Measurements from ENCODE around the gene POLD1.
"Not testable (repeated sequence)": the region's sequence is repeated elsewhere in the genome, so short reads cannot be mapped to it uniquely, and the experiment has no call there.

Gene POLD1

DNA sequence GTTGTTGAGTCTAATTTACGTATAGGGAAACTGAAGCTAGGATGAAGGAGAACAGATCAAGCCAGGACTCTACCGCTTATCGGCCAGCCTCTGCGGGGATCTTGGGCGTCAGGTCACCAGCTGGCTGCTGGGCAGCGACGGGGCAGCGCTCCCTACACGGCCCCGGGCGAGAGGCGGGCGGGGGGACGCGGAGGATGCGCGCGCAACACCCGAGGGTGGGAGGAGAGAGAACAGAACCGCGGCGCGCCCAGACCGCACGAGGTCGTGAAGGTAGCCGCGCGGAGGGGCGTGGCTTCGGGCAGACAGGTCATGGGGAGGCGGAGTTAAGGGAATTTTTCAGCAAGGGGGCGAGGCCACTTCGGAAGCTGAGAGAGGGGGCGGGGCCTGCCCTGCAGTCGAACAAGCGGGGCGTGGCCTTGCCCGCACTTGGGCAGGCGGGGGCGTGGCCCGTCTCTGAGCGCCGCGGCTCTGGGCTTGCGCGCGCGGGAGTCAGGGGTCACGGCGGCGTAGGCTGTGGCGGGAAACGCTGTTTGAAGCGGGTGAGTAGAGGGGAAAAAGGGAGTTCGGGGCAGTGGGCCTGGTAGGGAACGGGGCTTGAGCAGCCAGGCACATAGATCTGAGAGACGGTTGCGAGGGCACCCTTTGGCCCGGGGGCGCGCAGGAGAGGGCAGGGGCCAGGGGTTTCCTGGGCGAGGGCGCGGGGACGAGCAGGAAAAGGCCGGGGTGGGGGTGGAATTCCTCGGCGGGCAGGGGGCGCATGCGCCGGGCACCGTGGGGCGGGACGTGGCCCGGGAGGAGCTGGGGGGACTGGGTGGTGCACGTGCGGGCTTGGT, at the start of gene POLD1:
TSS of gene POLD1 (plus strand) at position 496 of the 833 bp plus-strand sequence. CDS start 14,505 bp downstream, outside the sequence.
- DNase-seq, result peak; percentile 99

- no peak for DNase-seq
These were observed 49.3 kb upstream of the POLD1 start for GRCh38 chr19:50334741-50335421.

- DNase-seq, result not testable (repeated sequence)
These were observed 47.1 kb upstream of the POLD1 start for GRCh38 chr19:50337031-50337430.

DNA sequence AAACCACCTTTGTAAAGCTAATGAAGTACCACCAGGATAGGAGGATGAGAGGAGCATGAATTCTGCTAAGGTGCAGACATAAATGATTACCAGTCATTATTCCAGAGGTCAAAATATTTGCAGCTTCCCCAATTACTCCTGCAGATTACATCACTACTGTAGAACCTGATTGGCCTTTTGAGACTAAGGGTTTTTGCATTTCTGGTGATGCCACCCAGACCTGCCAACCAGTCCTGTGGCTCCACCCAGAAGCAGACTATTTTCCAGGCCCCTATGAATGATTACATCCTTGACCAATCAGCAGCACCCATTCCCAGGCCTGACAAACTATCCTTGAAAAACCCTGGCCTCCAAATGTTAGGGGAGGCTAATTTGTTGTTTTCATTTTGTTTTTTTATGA, 43.8 kb upstream of the POLD1 start:
- DNase-seq, result no peak

DNA sequence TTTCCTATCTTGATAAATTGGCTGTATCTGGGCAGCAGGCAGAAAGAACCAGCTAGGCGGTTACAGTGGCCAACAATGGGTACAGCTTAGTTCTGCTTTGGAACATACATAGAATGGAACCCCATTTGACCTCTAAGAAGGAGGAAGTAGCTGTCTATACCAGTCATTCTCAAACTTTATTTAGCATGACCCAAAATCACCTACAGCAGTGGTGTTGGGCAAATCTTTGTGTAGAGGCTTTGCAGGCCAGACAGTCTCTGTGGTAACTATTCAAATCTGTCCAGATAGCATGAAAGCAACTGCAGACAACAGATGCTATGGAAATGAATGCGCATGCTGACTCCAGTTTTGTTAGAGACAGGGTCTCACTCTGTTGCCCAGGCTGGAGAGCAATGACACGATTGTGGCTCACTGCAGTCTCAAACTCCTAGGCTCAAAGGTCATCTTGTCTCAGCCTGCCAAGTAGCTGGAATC, 43.0 kb upstream of the POLD1 start:
- DNase-seq, result no peak

GRCh38 chr19:50344661-50345318, 39.4 kb upstream of the POLD1 start:
- DNase-seq, result no peak

- DNase-seq, result peak; percentile 61
These were observed 37.0 kb upstream of the POLD1 start for GRCh38 chr19:50347089-50347581.

DNA sequence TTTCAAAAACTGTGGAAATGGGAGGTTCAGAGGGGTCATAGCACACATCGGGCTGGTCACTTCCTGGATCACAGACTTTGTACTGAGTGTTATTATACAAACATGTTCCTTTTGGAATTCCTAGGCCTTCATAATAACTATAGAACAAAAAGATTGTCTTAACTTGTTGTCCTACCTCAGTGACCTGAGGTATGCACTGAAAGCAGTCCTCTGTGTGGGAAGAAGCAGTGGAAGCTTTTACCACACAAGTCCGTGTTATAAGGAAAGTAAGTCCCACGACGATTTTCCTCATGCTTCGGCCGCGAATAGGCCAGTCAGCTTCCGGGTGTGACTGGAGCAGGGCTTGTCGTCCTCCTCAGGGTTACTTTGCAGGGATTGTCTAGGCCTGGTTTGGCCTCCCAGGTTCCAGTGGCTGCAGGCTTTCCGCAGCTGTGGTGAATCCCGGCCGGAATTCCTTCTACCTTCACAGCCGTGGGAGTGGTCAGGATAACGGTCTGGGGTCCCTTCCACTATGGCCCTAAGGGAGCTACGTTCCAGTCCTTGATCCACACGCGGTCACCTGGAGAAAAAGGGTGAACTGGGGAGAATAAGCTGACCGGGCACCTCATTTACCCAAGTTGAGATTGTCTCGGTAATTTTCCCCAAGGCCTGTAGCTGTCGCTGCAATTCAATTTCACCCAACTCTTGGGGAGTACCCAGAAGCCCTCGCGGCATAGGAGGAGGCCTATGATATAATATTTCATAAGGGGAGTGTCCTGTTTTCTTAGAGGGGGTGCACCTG, 34.7 kb upstream of the POLD1 start:
- no peak for DNase-seq

DNA sequence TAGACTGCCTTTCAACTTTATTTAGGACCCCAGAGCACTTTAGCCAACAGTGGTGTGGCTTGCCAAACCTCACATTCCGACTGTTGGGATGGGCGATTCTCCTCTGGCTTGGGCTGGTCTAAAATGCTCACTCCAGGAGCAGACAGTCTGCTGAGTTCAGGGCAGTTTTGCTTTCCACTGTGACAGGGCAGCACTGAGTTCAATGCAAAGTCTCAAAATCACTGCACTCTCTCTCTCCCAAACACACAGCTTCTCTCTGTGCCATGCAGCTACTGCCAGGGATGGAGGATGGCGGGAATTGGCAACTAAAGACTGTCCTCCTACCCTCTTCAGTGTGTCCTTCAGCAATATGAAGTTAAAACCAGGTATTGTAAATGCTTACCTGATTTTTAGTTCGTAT, 31.9 kb upstream of the POLD1 start:
- DNase-seq, result no peak

DNA sequence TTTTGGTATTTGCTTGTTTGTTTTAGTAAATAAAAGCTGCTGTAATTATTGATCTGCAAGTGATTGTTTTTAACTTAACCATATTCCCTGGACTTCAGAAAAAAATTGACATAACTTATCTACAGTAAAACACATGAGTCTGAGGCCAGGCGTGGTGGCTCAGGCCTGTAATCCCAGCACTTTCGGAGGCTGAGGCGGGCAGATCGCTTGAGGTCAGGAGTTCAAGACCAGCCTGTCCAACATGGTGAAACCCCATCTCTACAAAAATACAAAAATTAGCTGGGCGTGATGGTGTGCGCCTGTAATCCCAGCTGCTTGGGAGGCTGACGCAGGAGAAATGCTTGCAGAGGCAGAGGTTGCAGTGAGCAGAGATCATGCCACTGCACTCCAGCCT, 30.7 kb upstream of the POLD1 start:
- not testable (repeated sequence) for DNase-seq

DNA sequence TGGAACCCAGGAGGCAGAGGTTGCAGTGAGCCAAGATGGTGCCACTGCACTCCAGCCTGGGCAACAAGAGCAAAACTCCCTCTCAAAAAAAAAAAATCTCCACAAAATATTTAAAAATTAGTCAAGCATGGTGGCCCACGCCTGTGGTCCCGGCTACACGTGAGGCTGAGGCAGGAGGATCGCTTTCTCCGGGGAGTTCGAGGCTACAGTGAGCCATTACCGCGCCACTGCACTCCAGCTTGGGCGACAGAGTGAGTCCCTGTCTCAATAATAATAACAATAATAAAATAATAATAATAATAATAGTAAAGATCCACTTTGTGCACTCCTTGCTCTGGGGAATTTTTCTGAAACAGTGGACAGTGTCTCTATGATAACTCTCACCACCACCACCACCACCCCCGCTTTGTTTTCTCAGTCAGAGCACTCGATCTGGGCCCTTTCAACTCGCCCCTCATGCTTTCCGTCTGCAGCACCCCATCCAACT, 27.4 kb upstream of the POLD1 start:
- no peak for DNase-seq

DNA sequence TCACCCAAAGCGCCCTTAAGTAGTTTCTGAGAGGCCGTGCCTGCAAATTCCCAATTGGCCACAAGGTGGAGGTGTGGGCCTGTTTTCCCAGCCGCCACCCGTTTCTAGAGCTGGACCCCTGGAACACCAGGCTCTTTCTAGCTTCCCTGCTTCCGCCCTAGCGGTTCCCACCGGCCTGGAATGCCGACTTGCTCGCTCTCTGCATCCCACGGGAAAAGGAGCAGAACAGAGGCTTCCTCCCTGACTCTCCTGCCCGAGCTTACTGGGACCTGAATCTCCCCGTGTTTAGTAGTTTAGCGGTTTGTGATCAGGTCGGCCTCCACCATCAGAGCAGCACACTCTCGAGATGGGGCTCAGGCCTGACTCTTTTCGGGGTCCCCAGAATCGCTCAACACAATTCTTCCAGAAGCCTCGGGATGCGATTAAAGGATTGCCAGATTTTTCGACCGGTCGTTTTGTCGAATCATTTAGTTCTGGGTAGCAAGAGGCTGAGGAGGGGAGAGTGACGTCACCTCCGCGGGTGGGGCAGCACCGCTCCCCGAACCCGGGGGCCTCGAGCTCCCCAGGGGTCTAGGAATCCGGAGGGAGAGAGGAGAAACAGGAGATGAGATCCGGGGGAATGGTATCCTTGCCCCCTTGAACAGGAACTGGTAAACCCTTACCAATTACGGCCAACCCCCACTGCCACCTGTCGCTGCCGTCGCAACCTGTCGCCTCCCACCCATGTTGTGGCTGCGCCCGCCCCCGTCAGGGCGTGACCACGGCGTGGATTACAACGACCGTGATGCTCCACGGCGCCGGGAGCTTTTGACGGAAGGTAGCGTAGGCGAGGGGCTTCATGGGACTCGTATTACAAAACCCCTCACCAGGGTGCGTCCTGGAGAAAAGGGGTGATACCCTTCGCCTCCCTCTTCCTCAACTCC, 26.7 kb upstream of the POLD1 start:
- peak; percentile 92 for DNase-seq

GRCh38 chr19:50358483-50359327, 25.4 kb upstream of the POLD1 start:
- peak; percentile 84 for DNase-seq

- DNase-seq, result no peak
These were observed 24.8 kb upstream of the POLD1 start for GRCh38 chr19:50359328-50359818.

DNA sequence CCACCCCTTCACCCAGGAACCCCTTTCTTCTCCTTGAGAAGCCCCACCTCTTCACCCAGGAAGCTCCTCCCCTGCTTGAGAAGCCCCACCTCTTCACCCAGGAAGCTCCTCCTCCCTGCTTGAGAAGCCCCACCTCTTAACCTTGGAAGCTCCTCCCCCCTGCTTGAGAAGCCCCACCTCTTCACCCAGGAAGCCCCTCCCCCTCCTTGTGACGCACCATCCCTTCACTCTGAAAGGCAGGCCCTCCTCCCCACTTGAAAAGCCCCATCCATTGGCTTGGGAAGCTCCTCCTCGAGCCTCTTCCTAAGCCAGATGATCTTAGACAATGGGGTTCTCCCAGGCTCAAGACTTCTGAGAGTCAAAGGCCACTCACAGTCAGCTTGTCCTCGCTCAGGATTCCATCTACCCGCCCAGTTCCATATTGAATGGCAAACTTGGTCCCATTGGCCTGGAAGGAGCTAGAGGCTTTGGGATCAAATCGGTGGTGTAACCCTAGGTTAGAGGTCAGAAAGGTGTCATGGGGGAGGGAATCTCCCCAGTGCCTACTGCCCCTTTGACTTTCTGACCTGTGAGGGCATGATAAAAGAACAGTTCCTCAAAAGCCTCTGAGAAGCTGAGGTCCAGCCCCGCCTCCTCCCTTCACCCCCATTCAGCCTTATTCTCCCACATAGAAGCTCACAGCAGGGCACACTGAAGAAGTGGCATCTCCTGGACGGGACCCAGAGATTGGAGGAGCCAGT, 22.7 kb upstream of the POLD1 start:
- peak; percentile 73 for DNase-seq

- DNase-seq, result peak; percentile 48
These were observed 22.1 kb upstream of the POLD1 start for GRCh38 chr19:50362030-50362412.

GRCh38 chr19:50362656-50363424, 21.3 kb upstream of the POLD1 start:
- DNase-seq, result peak; percentile 69

Data from activated CD4-positive, alpha-beta T cell treated with anti-CD3 and anti-CD28 coated beads for 48 hours (primary cell).